ENCODE data around the gene SOX21.

The SOX21 gene

DNA sequence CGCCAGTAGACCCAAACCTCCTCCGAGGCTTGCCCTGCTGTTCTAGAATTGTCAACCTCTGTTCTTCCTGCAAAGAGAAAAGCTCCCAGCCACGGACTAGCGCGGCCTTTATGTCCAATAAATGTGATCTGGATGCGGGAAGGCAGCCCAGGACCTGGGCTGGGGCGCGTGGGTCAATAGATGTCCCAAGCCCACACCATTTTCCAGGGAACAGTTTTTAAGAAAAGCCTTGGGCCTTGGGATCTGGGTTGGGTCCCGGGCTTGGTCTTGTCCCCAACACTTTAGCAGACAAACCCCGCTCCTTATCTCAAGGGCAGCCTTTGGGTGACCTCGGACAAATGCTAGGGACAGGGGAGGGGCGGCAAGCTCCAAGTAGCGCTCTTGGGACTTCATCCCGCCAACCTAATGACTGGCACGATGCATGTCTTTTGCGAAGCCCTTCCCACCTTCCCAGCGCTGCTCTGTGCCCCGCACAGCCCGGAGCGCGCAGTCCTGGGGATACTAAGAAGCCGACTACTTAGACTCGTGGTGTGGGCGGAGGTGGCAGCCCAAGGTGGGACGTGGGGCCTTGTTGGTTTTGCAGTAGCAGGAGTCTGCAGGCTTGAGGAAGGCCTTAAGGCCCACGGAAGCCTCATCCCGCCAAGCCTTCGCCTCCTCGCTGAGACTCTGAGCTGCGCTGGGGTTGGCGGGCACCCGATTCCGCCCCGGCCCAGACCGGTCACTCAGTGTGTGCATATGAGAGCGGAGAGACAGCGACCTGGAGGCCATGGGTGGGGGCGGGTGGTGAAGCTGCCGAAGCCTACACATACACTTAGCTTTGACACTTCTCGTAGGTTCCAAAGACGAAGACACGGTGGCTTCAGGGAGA, 10.8 kb downstream of the SOX21 start:
- ChIA-PET POLR2A (no interaction called here), CTCF (interaction anchor here (1.5 kb wide), 1 partner anchor 8 kb away, joined by 4 read pairs; no protein-coding TSS in a partner anchor)
- Histone ChIP-seq H3K4me1 (ENCODE audit: control extremely low read depth in 1 of 4, control insufficient read depth in 4 of 4, insufficient read depth in 4 of 4, low read length in 3 of 4) (peaks cover 0 to 10% (median 5%) of the 10 kb centered on the region in 4 experiments), H3K27me3 (replicated peaks in 2 of 5; ENCODE audit: control insufficient read depth in 4 of 5, insufficient read depth in 5 of 5, low read length in 4 of 5) (peaks cover 20 to 99% (median 69%) of the 10 kb centered on the region in 5 experiments), H3K27ac (ENCODE audit: insufficient read depth in 1 of 2, low read depth in 1 of 2, low read length in 2 of 2, poor library complexity in 1 of 2, severe bottlenecking in 2 of 2) (no peak overlapping the region), H3K36me3 (ENCODE audit: control insufficient read depth in 4 of 4, insufficient read depth in 4 of 4, low read length in 3 of 4) (no peaks in the 10 kb centered on the region), H3K4me3 (ENCODE audit: control insufficient read depth in 1 of 7, extremely low read depth in 1 of 7, insufficient read depth in 4 of 7, low read depth in 2 of 7, low read length in 6 of 7) (no peak overlapping the region), H3K9me3 (ENCODE audit: control extremely low read depth in 1 of 5, control insufficient read depth in 4 of 5, insufficient read depth in 2 of 5, low read depth in 1 of 5, low read length in 4 of 5) (peaks cover 0 to 4% (median 0%) of the 10 kb centered on the region in 5 experiments)
- no peak for DNase-seq
- 41% methylated on average over 29 of the region's 42 CpGs for WGBS (ENCODE audit: insufficient coverage)

DNA sequence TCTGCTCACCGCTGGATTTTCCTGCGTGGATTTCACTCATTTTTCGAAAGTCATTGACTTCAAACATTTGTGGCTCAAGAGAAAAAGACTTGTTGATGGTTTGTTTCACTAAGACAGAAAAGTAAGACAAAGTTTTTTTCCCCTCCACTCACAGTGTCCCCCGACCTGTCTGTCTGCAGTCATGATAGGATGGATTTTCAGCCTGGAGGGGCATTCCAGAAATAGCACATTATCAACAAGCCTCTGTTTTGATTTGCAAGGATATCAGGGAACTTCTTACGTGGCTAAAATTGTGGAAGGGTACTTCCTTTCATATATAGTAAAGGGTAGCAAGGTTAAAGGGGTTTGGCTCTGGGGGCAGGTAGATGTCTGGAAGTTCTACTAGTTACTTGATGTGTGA, 11.8 kb downstream of the SOX21 start:
- H3K36me3 ChIP-seq (ENCODE audit: control insufficient read depth in 4 of 4, insufficient read depth in 4 of 4, low read length in 3 of 4): no peaks in the 10 kb centered on the region
- no peak overlapping the region for H3K4me3 ChIP-seq (ENCODE audit: control insufficient read depth in 1 of 7, extremely low read depth in 1 of 7, insufficient read depth in 4 of 7, low read depth in 2 of 7, low read length in 6 of 7)
- peaks cover 0 to 10% (median 5%) of the 10 kb centered on the region in 4 experiments for H3K4me1 ChIP-seq (ENCODE audit: control extremely low read depth in 1 of 4, control insufficient read depth in 4 of 4, insufficient read depth in 4 of 4, low read length in 3 of 4)
- H3K9me3 ChIP-seq (ENCODE audit: control extremely low read depth in 1 of 5, control insufficient read depth in 4 of 5, insufficient read depth in 2 of 5, low read depth in 1 of 5, low read length in 4 of 5): peaks cover 0 to 4% (median 0%) of the 10 kb centered on the region in 5 experiments
- DNase-seq: no peak
- 78% methylated on average over 3 of the region's 5 CpGs for WGBS (ENCODE audit: insufficient coverage)
- POLR2A ChIA-PET: no interaction called here
- peaks cover 18 to 96% (median 62%) of the 10 kb centered on the region in 5 experiments for H3K27me3 ChIP-seq (replicated peaks in 2 of 5; ENCODE audit: control insufficient read depth in 4 of 5, insufficient read depth in 5 of 5, low read length in 4 of 5)
- H3K27ac ChIP-seq (ENCODE audit: insufficient read depth in 1 of 2, low read depth in 1 of 2, low read length in 2 of 2, poor library complexity in 1 of 2, severe bottlenecking in 2 of 2): no peak overlapping the region
- CTCF ChIA-PET: interaction anchor here (1.5 kb wide), 1 partner anchor 9 kb away, joined by 4 read pairs; no protein-coding TSS in a partner anchor

DNA sequence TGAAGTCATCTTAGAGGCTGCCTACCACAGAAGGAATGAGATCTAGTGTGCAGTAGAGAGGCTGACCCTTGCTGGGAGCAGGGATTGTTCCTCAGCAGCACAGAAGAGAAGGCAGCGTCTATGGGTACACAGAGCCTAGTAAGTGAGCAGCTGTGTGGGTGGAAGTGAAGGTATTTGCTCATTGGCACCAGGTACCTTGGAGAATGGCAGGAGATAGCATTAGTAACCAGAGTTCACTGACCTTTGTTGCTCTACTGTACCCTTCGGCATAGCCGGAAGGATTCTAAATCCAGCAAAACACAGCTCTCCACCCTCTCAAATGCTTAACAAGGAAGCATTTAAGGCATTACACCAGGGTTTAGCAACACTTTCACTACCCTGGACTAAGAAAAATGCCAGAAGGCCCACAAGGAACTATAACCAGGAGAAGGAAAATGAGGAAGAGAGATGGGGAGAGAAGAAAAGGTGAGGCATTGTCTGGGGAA, 12.3 kb downstream of the SOX21 start:
- Histone ChIP-seq H3K27me3 (replicated peaks in 2 of 5; ENCODE audit: control insufficient read depth in 4 of 5, insufficient read depth in 5 of 5, low read length in 4 of 5) (peaks cover 18 to 95% (median 57%) of the 10 kb centered on the region in 5 experiments), H3K27ac (ENCODE audit: insufficient read depth in 1 of 2, low read depth in 1 of 2, low read length in 2 of 2, poor library complexity in 1 of 2, severe bottlenecking in 2 of 2) (no peak overlapping the region), H3K4me3 (ENCODE audit: control insufficient read depth in 1 of 7, extremely low read depth in 1 of 7, insufficient read depth in 4 of 7, low read depth in 2 of 7, low read length in 6 of 7) (no peak overlapping the region), H3K9me3 (ENCODE audit: control extremely low read depth in 1 of 5, control insufficient read depth in 4 of 5, insufficient read depth in 2 of 5, low read depth in 1 of 5, low read length in 4 of 5) (peaks cover 0 to 4% (median 0%) of the 10 kb centered on the region in 5 experiments), H3K36me3 (ENCODE audit: control insufficient read depth in 4 of 4, insufficient read depth in 4 of 4, low read length in 3 of 4) (no peaks in the 10 kb centered on the region), H3K4me1 (ENCODE audit: control extremely low read depth in 1 of 4, control insufficient read depth in 4 of 4, insufficient read depth in 4 of 4, low read length in 3 of 4) (peaks cover 0 to 10% (median 5%) of the 10 kb centered on the region in 4 experiments)
- WGBS (ENCODE audit: insufficient coverage): 96% methylated on average over 3 of the region's 3 CpGs
- POLR2A ChIA-PET: no interaction called here
- no peak for DNase-seq
- CTCF ChIA-PET: interaction anchor here (1.1 to 1.7 kb wide), 4 partner anchors 9 to 681 kb away, joined by 3 to 4 read pairs (median 4); no protein-coding TSS in a partner anchor

DNA sequence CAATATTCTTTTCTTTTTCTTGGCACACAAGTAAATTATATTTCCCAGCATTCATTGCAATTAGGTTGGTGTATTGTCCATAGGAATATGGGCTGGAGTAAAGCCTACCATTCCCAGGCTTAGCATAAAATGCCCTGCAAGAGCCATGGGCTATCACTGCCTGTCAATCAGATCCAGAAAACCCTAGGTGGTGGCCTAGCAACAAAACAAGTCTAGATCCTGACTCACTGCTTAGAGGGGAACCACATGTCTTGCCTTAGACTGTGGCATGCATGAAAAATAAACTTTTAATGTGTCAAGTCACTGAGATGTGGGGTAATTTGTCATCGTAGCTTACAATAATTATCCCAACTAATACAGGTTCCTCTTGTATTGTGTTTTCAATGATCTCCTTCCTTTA, 16.2 kb downstream of the SOX21 start:
- Histone ChIP-seq H3K27me3 (replicated peaks in 2 of 5; ENCODE audit: control insufficient read depth in 4 of 5, insufficient read depth in 5 of 5, low read length in 4 of 5) (peaks cover 14 to 63% (median 22%) of the 10 kb centered on the region in 5 experiments), H3K36me3 (ENCODE audit: control insufficient read depth in 4 of 4, insufficient read depth in 4 of 4, low read length in 3 of 4) (no peaks in the 10 kb centered on the region), H3K4me3 (ENCODE audit: control insufficient read depth in 1 of 7, extremely low read depth in 1 of 7, insufficient read depth in 4 of 7, low read depth in 2 of 7, low read length in 6 of 7) (no peak overlapping the region), H3K4me1 (ENCODE audit: control extremely low read depth in 1 of 4, control insufficient read depth in 4 of 4, insufficient read depth in 4 of 4, low read length in 3 of 4) (no peaks in the 10 kb centered on the region), H3K9me3 (ENCODE audit: control extremely low read depth in 1 of 5, control insufficient read depth in 4 of 5, insufficient read depth in 2 of 5, low read depth in 1 of 5, low read length in 4 of 5) (peaks cover 0 to under 1% (median 0%) of the 10 kb centered on the region in 5 experiments), H3K27ac (ENCODE audit: insufficient read depth in 1 of 2, low read depth in 1 of 2, low read length in 2 of 2, poor library complexity in 1 of 2, severe bottlenecking in 2 of 2) (no peak overlapping the region)
- DNase-seq: peak in 2 of 3 donors; percentile 39 to 50
- no CpG with 5 or more reads among the region's 1 CpG for WGBS (ENCODE audit: insufficient coverage)
- ChIA-PET CTCF (interaction anchor here (1.1 to 1.2 kb wide), 2 partner anchors 11 to 460 kb away, joined by 3 read pairs; no protein-coding TSS in a partner anchor), POLR2A (no interaction called here)

DNA sequence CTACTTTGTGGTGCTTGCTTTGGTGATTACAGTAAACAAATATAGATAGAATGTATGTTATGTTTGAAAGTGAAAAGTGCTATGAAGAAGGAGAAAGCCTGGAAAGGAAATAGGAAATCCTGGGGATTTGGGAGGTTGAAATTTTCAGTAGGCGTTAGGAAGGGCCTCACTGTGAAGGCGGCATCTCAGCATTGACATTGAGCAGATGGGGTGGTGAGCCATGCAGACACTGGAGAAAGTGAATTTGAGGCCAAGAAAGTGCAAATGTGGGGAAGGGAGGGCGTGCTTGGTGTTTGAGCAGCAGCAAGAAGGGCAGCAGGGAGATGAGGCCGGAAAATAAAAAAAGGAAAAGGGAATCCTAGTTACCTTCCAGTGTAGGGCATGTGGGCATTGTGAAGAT, 20.3 kb downstream of the SOX21 start:
- DNase-seq: no peak
- no peak overlapping the region for H3K4me3 ChIP-seq (ENCODE audit: control insufficient read depth in 1 of 7, extremely low read depth in 1 of 7, insufficient read depth in 4 of 7, low read depth in 2 of 7, low read length in 6 of 7)
- ChIA-PET POLR2A (no interaction called here), CTCF (no interaction called here)
- H3K27ac ChIP-seq (ENCODE audit: insufficient read depth in 1 of 2, low read depth in 1 of 2, low read length in 2 of 2, poor library complexity in 1 of 2, severe bottlenecking in 2 of 2): no peak overlapping the region
- H3K36me3 ChIP-seq (ENCODE audit: control insufficient read depth in 4 of 4, insufficient read depth in 4 of 4, low read length in 3 of 4): no peaks in the 10 kb centered on the region
- WGBS (ENCODE audit: insufficient coverage): 97% methylated on average over 3 of the region's 4 CpGs
- H3K9me3 ChIP-seq (ENCODE audit: control extremely low read depth in 1 of 5, control insufficient read depth in 4 of 5, insufficient read depth in 2 of 5, low read depth in 1 of 5, low read length in 4 of 5): no peaks in the 10 kb centered on the region
- peaks cover 2 to 30% (median 5%) of the 10 kb centered on the region in 5 experiments for H3K27me3 ChIP-seq (replicated peaks in 2 of 5; ENCODE audit: control insufficient read depth in 4 of 5, insufficient read depth in 5 of 5, low read length in 4 of 5)
- no peaks in the 10 kb centered on the region for H3K4me1 ChIP-seq (ENCODE audit: control extremely low read depth in 1 of 4, control insufficient read depth in 4 of 4, insufficient read depth in 4 of 4, low read length in 3 of 4)

DNA sequence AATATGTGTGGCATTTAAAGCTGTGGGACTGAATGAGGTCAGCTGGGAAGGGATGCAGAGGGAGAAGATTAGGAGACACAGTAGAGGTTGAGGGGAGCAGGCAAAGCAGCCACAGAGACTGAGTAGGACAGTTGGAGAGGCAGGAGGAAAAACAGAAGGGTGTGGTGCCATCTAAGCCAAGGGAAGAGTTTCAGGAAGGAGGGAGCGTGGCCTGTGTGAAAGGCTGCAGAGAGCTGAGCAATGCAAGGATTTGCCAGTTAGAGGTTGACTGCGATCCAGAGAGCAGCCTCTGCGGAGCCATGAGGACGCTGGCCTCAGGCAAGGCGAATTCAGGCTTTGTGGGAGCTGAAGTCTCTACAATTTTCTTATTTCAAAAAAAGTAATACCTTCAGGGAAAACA, 28.9 kb downstream of the SOX21 start:
- 100% methylated on average over 1 of the region's 5 CpGs for WGBS (ENCODE audit: insufficient coverage)
- DNase-seq: no peak
- no peaks in the 10 kb centered on the region for H3K4me1 ChIP-seq (ENCODE audit: control extremely low read depth in 1 of 4, control insufficient read depth in 4 of 4, insufficient read depth in 4 of 4, low read length in 3 of 4)
- peaks cover 0 to 11% (median 3%) of the 10 kb centered on the region in 5 experiments for H3K27me3 ChIP-seq (replicated peaks in 2 of 5; ENCODE audit: control insufficient read depth in 4 of 5, insufficient read depth in 5 of 5, low read length in 4 of 5)
- H3K9me3 ChIP-seq (ENCODE audit: control extremely low read depth in 1 of 5, control insufficient read depth in 4 of 5, insufficient read depth in 2 of 5, low read depth in 1 of 5, low read length in 4 of 5): no peaks in the 10 kb centered on the region
- ChIA-PET CTCF (interaction anchor here (1.1 kb wide), 1 partner anchor 24 kb away, joined by 3 read pairs; no protein-coding TSS in a partner anchor), POLR2A (no interaction called here)
- H3K36me3 ChIP-seq (ENCODE audit: control insufficient read depth in 4 of 4, insufficient read depth in 4 of 4, low read length in 3 of 4): no peaks in the 10 kb centered on the region
- no peak overlapping the region for H3K4me3 ChIP-seq (ENCODE audit: control insufficient read depth in 1 of 7, extremely low read depth in 1 of 7, insufficient read depth in 4 of 7, low read depth in 2 of 7, low read length in 6 of 7)
- H3K27ac ChIP-seq (ENCODE audit: insufficient read depth in 1 of 2, low read depth in 1 of 2, low read length in 2 of 2, poor library complexity in 1 of 2, severe bottlenecking in 2 of 2): no peak overlapping the region

DNA sequence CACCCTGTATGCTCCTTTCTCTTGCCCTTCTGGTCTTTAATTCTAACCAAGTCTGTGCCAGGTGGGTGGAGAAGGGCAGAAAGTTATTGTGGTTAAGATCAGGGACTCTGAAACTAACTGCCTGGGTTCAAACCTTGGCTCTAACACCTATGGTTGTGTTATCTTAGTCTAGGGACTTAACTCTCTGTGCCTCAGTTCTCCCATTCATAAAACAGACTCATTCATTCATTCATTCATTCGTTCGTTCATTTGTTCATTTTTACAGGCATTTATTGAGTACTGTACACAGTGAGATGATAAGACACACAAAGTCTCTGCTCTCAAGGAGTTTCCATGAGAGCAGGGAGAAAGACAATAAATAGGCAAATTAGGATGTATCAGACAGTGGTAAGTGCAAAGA, 30.1 kb downstream of the SOX21 start:
- WGBS (ENCODE audit: insufficient coverage): 70% methylated on average over 2 of the region's 2 CpGs
- no peak for DNase-seq
- Histone ChIP-seq H3K27me3 (replicated peaks in 2 of 5; ENCODE audit: control insufficient read depth in 4 of 5, insufficient read depth in 5 of 5, low read length in 4 of 5) (peaks cover 0 to 17% (median 6%) of the 10 kb centered on the region in 5 experiments), H3K4me3 (ENCODE audit: control insufficient read depth in 1 of 7, extremely low read depth in 1 of 7, insufficient read depth in 4 of 7, low read depth in 2 of 7, low read length in 6 of 7) (no peak overlapping the region), H3K9me3 (ENCODE audit: control extremely low read depth in 1 of 5, control insufficient read depth in 4 of 5, insufficient read depth in 2 of 5, low read depth in 1 of 5, low read length in 4 of 5) (no peaks in the 10 kb centered on the region), H3K36me3 (ENCODE audit: control insufficient read depth in 4 of 4, insufficient read depth in 4 of 4, low read length in 3 of 4) (no peaks in the 10 kb centered on the region), H3K27ac (ENCODE audit: insufficient read depth in 1 of 2, low read depth in 1 of 2, low read length in 2 of 2, poor library complexity in 1 of 2, severe bottlenecking in 2 of 2) (no peak overlapping the region), H3K4me1 (ENCODE audit: control extremely low read depth in 1 of 4, control insufficient read depth in 4 of 4, insufficient read depth in 4 of 4, low read length in 3 of 4) (no peaks in the 10 kb centered on the region)
- POLR2A ChIA-PET: no interaction called here
- CTCF ChIA-PET: no interaction called here
